MM.1S (cell line): Measurements from ENCODE around the gene WDFY3.

Experiments
- EZH2 ChIP-seq: fragments of 300-600 bp; sonication (generic); optimal IDR thresholded peaks from 2 replicates; pipeline ENCODE3; 2017; ENCODE audit warnings: low read depth, mild to moderate bottlenecking, antibody characterized with exemption, low read length, mixed read lengths
- EZH2phosphoT487 ChIP-seq: fragments of 300-600 bp; sonication (generic); IDR thresholded peaks from 2 replicates; pipeline ENCODE4 v1.6.1; 2018; ENCODE audit warnings: antibody characterized with exemption, low read length
- TF ChIP-seq, protein P1 (sequence below): fragments of 300-600 bp; sonication (generic); IDR thresholded peaks from 2 replicates; pipeline ENCODE4 v1.5.1; 2016; ENCODE audit warnings: antibody characterized with exemption, low read length, mixed read lengths

- TF ChIP-seq, protein P1, sequence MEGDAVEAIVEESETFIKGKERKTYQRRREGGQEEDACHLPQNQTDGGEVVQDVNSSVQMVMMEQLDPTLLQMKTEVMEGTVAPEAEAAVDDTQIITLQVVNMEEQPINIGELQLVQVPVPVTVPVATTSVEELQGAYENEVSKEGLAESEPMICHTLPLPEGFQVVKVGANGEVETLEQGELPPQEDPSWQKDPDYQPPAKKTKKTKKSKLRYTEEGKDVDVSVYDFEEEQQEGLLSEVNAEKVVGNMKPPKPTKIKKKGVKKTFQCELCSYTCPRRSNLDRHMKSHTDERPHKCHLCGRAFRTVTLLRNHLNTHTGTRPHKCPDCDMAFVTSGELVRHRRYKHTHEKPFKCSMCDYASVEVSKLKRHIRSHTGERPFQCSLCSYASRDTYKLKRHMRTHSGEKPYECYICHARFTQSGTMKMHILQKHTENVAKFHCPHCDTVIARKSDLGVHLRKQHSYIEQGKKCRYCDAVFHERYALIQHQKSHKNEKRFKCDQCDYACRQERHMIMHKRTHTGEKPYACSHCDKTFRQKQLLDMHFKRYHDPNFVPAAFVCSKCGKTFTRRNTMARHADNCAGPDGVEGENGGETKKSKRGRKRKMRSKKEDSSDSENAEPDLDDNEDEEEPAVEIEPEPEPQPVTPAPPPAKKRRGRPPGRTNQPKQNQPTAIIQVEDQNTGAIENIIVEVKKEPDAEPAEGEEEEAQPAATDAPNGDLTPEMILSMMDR, result no peak
- TF ChIP-seq EZH2 (no peak), EZH2phosphoT487 (no peak)
These were observed 73.5 kb downstream of the WDFY3 start for GRCh38 chr4:84892950-84893349.
